Epithelial cell of proximal tubule (primary cell): Measurements from ENCODE around the gene WFDC10B. TPM values are rescaled to one million over a fixed set of nuclear protein-coding genes. Genes with fewer than 3 reads are reported as not detected.
"Not testable (repeated sequence)": the region's sequence is repeated elsewhere in the genome, so short reads cannot be mapped to it uniquely, and the experiment has no call there.

Source experiments
- DNase-seq: peaks from one replicate; pipeline ENCODE4 v3.0.0-alpha.2; 2011; ENCODE audit warnings: low read depth
- H3K4me3 ChIP-seq: 2 replicates; pipeline ENCODE4 v1.5.1; 2011; ENCODE audit warnings: low read depth, mild to moderate bottlenecking, low read length
- total RNA-seq: library from RNA; depleted of rRNA; stranded (reverse); fragments of >200 nt; gene quantifications from 2 replicates; pipeline ENCODE4 v1.2.3, GENCODE V29; 2015
- TF ChIP-seq, protein P1 (sequence below): conservative IDR thresholded peaks from 2 replicates; pipeline ENCODE4 v1.5.1; 2012; ENCODE audit warnings: low read depth, mild to moderate bottlenecking, low read length

The WFDC10B gene
- total RNA-seq, 1 donor from 2014 or later = not detected

DNA sequence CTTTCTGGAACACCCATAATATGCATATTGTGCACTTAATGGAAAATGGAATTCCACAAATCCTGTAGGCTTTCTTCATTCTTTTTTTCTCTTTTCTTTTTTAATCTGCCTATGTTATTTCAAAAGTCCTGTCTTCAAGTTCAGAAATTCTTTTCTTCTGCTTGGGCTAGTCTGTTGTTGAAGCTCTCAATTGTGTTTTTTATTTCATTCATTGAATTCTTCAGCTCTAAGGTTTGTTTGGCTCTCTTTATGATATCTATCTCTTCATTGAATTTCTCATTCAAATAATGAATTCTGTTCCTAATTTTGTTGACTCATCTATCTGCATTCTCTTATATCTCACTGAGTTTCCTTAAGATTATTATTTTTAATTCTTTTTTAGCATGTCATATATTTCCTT, 27.4 kb upstream of the WFDC10B start:
- H3K4me3 ChIP-seq = no peak overlapping the region
- DNase-seq = no peak
- TF ChIP-seq, protein P1, sequence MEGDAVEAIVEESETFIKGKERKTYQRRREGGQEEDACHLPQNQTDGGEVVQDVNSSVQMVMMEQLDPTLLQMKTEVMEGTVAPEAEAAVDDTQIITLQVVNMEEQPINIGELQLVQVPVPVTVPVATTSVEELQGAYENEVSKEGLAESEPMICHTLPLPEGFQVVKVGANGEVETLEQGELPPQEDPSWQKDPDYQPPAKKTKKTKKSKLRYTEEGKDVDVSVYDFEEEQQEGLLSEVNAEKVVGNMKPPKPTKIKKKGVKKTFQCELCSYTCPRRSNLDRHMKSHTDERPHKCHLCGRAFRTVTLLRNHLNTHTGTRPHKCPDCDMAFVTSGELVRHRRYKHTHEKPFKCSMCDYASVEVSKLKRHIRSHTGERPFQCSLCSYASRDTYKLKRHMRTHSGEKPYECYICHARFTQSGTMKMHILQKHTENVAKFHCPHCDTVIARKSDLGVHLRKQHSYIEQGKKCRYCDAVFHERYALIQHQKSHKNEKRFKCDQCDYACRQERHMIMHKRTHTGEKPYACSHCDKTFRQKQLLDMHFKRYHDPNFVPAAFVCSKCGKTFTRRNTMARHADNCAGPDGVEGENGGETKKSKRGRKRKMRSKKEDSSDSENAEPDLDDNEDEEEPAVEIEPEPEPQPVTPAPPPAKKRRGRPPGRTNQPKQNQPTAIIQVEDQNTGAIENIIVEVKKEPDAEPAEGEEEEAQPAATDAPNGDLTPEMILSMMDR = no peak

DNA sequence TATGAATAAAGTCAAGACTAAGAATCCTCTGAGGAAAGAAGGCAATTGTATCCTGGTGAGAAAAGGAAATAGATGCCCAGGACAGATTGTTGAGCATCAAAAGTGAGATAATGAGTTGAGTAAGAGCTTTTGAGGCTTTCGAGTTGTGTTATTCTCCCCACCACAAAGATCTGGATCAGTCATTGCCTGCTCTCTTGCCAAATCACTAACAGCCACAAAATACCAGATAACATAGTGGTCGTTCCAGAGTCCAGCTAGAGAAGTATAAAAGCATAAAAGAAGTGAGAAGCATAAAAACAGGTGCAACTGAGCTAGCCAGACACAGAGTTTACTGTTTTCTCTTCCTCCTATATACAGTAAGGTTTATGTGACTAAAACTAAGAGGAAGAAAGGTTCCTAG, 22.2 kb upstream of the WFDC10B start:
- H3K4me3 ChIP-seq = no peak overlapping the region
- DNase-seq = no peak
- TF ChIP-seq, protein P1 = no peak

DNA sequence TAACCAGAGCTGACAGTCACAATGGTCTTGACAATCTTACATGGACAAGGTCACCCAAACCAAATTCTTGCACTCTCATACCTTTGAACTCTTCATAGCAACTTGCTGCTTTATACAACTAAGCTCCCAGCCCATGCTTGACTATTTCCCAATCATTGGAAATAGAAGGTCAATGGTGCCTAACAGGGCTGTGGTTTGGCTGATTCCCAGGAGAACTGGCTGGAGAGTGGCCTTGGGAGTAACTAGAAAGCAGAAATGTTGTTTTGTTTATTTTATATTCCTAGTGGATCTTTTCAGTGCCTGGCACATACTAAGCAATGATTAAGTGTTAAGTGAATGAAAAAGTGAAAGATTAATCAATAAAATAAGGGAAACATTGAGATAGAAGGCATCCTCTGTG, 20.3 kb upstream of the WFDC10B start:
- H3K4me3 ChIP-seq = no peak overlapping the region
- peak; percentile 56 for DNase-seq
- TF ChIP-seq, protein P1 = no peak

DNA sequence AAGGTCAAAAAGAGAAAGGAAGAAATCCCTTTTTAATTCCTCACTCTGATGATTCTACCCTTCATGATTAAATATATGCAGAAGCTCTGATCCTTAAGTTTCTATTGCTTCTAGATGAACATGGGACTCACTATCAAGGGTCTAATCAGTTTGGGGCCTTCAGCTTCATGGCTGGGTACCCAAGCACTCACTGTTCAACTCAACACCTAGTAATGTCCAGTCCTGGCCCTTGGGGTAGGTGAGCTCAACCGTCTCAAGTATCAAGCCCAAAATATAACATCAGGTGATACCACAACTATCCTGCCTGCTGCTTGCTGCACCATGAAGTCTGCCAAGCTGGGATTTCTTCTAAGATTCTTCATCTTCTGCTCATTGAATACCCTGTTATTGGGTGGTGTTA, 17.2 kb upstream of the WFDC10B start, which contains the start of gene SPINT4:
Gene SPINT4 (plus strand): TSS at position 301 of the 400 bp plus-strand sequence. CDS start 21 bp downstream, at position 322.
- DNase-seq = no peak
- no peak within 1 kb of the TSS for H3K4me3 ChIP-seq
- TF ChIP-seq, protein P1 = no peak

DNA sequence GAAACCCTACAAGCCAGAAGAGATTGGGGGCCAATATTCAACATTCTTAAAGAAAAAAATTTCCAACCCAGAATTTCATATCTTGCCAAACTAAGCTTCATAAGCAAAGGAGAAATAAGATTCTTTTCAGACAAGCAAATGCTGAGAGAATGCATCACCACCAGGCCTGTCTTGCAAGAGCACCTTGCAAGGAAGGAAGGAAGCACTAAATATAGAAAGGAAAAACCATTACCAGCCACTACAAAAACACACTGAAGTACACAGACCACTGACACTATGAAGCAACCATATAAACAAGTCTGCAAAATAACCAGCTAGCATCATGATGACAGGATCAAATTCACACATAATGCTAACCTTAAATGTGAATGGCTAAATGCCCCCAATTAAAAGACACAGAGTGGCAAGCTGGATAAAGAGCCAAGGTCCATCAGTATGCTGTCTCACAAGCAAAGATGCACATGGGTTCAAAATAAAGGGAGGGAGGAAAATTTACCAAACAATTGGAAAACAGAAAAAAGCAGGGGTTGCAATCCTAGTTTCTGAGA, 11.4 kb upstream of the WFDC10B start:
- H3K4me3 ChIP-seq, DNase-seq: not testable (repeated sequence)

DNA sequence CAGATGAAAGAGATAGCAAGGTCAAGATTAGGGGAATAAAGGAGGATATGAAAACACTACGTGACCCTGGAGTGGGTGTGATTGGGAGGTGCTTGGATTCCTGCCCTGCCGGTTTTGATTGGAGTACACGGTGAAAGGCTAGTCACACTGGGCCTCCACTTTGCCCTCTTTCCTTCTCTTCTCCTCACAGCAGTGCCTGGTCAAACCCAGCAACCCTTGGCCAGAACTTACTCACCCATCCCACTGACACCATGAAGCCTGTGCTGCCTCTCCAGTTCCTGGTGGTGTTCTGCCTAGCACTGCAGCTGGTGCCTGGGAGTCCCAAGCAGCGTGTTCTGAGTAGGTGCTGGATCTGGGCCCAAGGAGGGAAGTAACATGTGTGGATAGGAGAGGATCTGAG, 2.9 kb downstream of the WFDC10B start, which contains the start of gene WFDC13:
Gene WFDC13 (plus strand): TSS at position 166 of the 400 bp plus-strand sequence. CDS start 86 bp downstream, at position 252.
- TF ChIP-seq, protein P1 = no peak

DNA sequence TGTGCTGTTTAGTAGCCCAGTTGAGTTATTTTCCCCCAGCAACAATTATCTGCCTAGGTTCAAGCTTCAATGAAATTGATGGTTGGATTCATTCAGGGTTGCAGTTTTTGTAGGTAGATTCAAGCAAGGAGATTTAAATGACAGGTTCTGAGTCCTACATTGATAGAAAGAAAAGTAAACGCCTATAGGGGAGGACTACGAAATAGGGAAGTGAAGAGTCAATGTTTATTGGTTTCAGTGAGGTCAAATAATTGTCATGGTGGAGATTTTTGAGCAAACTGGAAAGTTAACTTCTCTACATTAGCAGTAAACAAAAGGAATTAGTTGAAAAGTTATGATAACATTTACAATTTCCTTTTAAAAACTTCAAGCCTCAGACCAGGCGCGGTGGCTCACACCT, 3.7 kb downstream of the WFDC10B start:
- TF ChIP-seq, protein P1 = no peak
- H3K4me3 ChIP-seq = no peak overlapping the region
- DNase-seq = no peak

More for the DNA sequence above, 2.9 kb downstream of the WFDC10B start, which contains the start of gene WFDC13:
- DNase-seq = no peak
- no peak within 1 kb of the TSS for H3K4me3 ChIP-seq
